BE2C (cell line): ENCODE data around the gene PPP1R36.
A peak's percentile ranks its signal among the peaks of the same experiment; 100 is the strongest.

Experiments
- DNase-seq: peaks from one replicate; pipeline ENCODE4 v3.0.0-alpha.2; 2020
- H3K27me3 ChIP-seq: fragments of 250-450 bp; sonication (Bioruptor Pico); 2 replicates; pipeline ENCODE4 v1.5.1; 2020; ENCODE audit warnings: mild to moderate bottlenecking
- H3K36me3 ChIP-seq: fragments of 250-450 bp; sonication (Bioruptor Pico); 2 replicates; pipeline ENCODE4 v1.5.1; 2020; ENCODE audit warnings: mild to moderate bottlenecking
- H3K4me1 ChIP-seq: fragments of 250-450 bp; sonication (Bioruptor Pico); 2 replicates; pipeline ENCODE4 v1.5.1; 2020
- H3K4me3 ChIP-seq: 2 replicates; pipeline ENCODE4 v1.5.1; 2011; ENCODE audit warnings: low read depth, low read length
- H3K9me3 ChIP-seq: fragments of 250-450 bp; sonication (Bioruptor Pico); 2 replicates; pipeline ENCODE4 v1.5.1; 2020
- CTCF ChIP-seq: IDR thresholded peaks from 2 replicates; pipeline ENCODE4 v1.5.1; 2012; ENCODE audit warnings: mild to moderate bottlenecking, low read depth, low read length

The PPP1R36 gene

DNA sequence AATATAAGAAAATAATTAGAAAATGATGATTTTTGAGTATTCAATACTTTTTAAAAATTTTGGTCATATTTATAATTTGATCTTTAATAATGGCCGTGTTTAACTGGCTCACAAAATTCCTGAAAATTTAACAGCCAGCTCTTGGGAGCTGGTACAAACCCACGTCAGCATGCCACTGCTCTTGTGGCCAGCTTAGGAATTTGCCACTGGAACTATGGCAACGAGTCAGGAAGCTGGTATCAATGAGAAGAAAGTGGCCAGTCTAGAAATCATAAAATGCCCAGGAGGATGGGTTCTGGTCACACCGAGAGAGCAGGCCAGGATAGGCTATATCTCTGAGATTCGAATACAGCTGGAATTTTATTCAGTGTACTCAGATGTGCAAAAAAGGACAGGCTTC lies 82.3 kb downstream of the PPP1R36 start:
- DNase-seq = no peak
- H3K27me3 ChIP-seq = no peaks in the 10 kb centered on the region
- H3K9me3 ChIP-seq = no peaks in the 10 kb centered on the region

DNA sequence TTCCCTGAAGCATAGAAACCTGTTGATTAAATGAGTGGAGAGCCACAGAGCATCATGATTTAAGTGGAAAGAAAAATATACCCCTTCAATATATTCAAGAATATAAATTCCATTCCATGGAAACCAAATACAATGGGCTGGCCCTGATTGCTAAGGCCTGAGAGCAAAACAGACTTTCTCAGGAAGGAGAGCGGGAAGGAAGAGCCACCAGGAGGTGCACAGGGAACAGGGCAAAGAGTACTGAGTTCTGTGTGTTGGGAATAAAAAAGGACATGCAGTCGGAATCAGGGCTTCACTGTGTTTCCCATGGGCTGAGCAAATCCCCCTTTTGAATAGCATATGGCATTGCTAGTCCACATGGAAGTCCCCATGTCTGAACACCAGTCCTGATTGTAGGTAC lies 84.8 kb downstream of the PPP1R36 start:
- Histone ChIP-seq H3K36me3 (no peaks in the 10 kb centered on the region), H3K27me3 (no peaks in the 10 kb centered on the region), H3K4me3 (no peak overlapping the region), H3K9me3 (no peaks in the 10 kb centered on the region), H3K4me1 (no peaks in the 10 kb centered on the region)
- no peak for DNase-seq
- no peak for TF ChIP-seq CTCF

More for the DNA sequence above, 82.3 kb downstream of the PPP1R36 start:
- H3K4me3 ChIP-seq = no peak overlapping the region
- TF ChIP-seq CTCF = no peak
- H3K4me1 ChIP-seq = no peaks in the 10 kb centered on the region
- no peaks in the 10 kb centered on the region for H3K36me3 ChIP-seq

DNA sequence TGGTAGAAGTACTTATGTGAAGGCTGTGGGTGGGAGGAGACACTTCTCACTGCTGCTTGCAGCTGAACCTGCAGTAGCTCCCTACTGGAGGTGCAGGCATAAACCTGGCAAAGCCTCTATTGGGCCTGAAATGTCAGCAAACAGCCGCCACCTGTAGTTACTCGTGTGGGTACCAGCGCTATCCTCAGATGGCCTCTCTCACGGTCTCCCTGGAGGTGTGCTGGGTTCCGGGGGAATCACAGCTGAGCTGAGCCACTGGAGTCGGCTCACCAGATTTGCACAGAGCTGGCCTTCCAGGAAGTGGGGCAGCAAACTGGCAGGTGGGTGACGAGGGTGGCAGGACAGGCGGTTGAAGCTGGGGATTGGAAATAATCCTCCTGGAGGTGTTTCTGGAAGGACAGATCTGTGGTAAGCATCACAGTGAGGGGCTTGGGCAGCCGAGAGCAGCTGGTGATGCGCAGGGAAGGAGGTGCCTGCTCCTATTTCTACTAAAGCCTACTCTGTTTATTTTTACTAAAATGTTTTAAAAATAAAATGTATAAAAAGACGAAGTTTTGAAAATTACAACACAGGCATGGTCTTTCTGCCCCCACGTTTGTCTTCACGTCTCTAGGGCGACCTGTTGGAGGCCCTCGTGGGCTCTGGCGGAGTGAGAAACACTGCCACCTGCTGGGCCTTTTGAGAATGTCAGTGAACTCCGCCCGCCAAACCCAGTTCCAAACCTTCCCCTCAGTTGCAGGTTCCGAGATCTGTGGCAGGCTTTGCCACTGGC lies 86.6 kb downstream of the PPP1R36 start:
- Histone ChIP-seq H3K9me3 (no peaks in the 10 kb centered on the region), H3K36me3 (no peaks in the 10 kb centered on the region), H3K4me3 (no peak overlapping the region), H3K4me1 (no peaks in the 10 kb centered on the region), H3K27me3 (no peaks in the 10 kb centered on the region)
- TF ChIP-seq CTCF = peak; percentile 87
- peak; percentile 66 for DNase-seq

DNA sequence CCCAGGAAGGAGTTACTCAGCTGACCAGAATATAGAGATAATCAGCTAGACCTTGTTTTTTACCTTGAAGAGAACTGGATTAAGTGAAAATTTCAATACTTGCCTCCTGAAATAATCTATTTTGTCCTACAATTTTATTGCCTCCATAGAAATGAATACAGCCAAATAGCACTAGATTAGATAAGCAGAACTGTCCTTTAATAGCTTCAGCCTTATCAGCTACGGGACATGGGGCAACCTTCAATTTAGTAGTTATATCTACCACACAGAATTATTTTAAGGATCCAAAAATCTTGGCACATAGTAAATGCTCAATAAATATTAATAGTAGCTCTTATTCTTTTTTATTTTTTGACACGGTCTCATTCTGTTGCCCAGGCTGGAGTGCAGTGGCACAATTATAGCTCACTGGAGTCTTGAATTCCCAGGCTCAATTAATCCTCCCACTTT lies 87.2 kb downstream of the PPP1R36 start:
- Histone ChIP-seq H3K27me3 (no peaks in the 10 kb centered on the region), H3K9me3 (no peaks in the 10 kb centered on the region), H3K36me3 (no peaks in the 10 kb centered on the region), H3K4me3 (no peak overlapping the region), H3K4me1 (no peaks in the 10 kb centered on the region)
- TF ChIP-seq CTCF = no peak
- DNase-seq = no peak

- DNase-seq = no peak
Measured at GRCh38 chr14:64637735-64638473, 88.1 kb downstream of the PPP1R36 start.

More at GRCh38 chr14:64637735-64638473, 88.1 kb downstream of the PPP1R36 start:
- Histone ChIP-seq H3K36me3 (no peaks in the 10 kb centered on the region), H3K27me3 (no peaks in the 10 kb centered on the region), H3K9me3 (no peaks in the 10 kb centered on the region), H3K4me3 (no peak overlapping the region), H3K4me1 (no peaks in the 10 kb centered on the region)
- TF ChIP-seq CTCF = no peak
